Upper lobe of right lung (tissue), 1 donor: Measurements from ENCODE around the gene RNASE13. TPM values are rescaled to one million over a fixed set of nuclear protein-coding genes. Genes with fewer than 3 reads are reported as not detected.
A peak's percentile ranks its signal among the peaks of the same experiment; 100 is the strongest.
"Not testable (repeated sequence)": the region's sequence is repeated elsewhere in the genome, so short reads cannot be mapped to it uniquely, and the experiment has no call there.

ENCODE experiments used
- ATAC-seq: fragments of 200-7000 bp; cut with Tn5 transposase; one replicate; pipeline ENCODE4 v1.9.1; 2020; ENCODE audit warnings: mild to moderate bottlenecking, moderate library complexity
- DNase-seq: peaks from one replicate; pipeline ENCODE4 v3.0.0-alpha.2; 2020
- H3K27ac ChIP-seq: fragments of 200-600 bp; one replicate; pipeline ENCODE4 v1.8.0; 2022
- H3K27me3 ChIP-seq: fragments of 200-600 bp; one replicate; pipeline ENCODE4 v1.8.0; 2022; ENCODE audit warnings: mild to moderate bottlenecking
- H3K36me3 ChIP-seq: fragments of 200-600 bp; one replicate; pipeline ENCODE4 v1.8.0; 2022
- H3K4me1 ChIP-seq: fragments of 200-600 bp; one replicate; pipeline ENCODE4 v1.8.0; 2022
- H3K4me3 ChIP-seq: fragments of 200-600 bp; one replicate; pipeline ENCODE4 v1.8.0; 2022; ENCODE audit warnings: mild to moderate bottlenecking
- H3K9me3 ChIP-seq: fragments of 200-600 bp; one replicate; pipeline ENCODE4 v1.8.0; 2022
- CTCF ChIP-seq: fragments of 200-600 bp; IDR thresholded peaks from one replicate; pipeline ENCODE4 v1.8.0; 2022; ENCODE audit warnings: antibody characterized with exemption
- intact Hi-C: fragments of 100-400 bp; cut with DNase I; formaldehyde crosslinking; loops from one replicate; pipeline ENCODE4 v1.11.0; 2022
- microRNA-seq: library from miRNA; unstranded; fragments of <30 nt; microRNA quantifications from one replicate; pipeline ENCODE4 v1.2.0, GENCODE V29; 2020; ENCODE audit warnings: borderline microRNAs expressed
- total RNA-seq: library from RNA; stranded (reverse); fragmentation: NEBNext Ultra II Directional; extraction: Animal tissue kit (Norgen Biotek cat#: 25700); gene quantifications from one replicate; pipeline ENCODE4 v1.2.1, GENCODE V29; 2021
- donor health status: DM: no; HTN: yes; CAD: no; lungs with severe emphysema.

RNASE13 gene
- total RNA-seq, 1 donor from 2014 or later, result not detected

GRCh38 chr14:20989787-20990600, 44.6 kb downstream of the RNASE13 start, which contains the start of gene METTL17:
Gene METTL17, plus strand, starts transcription at chr14:20989980. Its CDS starts 23 bp downstream, at chr14:20990003.
- H3K27ac ChIP-seq, result peak within 1 kb of the TSS; percentile 84
- TF ChIP-seq CTCF, result peak; percentile 22
- ATAC-seq, result peak; percentile 97

GRCh38 chr14:20989471-20989786, 45.2 kb downstream of the RNASE13 start:
- DNase-seq (no peak), ATAC-seq (no peak)
- H3K36me3 ChIP-seq, result peaks cover 31% of the 10 kb centered on the region
- peaks cover 22% of the 10 kb centered on the region for H3K4me1 ChIP-seq
- H3K9me3 ChIP-seq, result no peaks in the 10 kb centered on the region
- no peaks in the 10 kb centered on the region for H3K27me3 ChIP-seq
- peak overlapping the region; percentile 91 for H3K4me3 ChIP-seq
- intact Hi-C loops, result no loop called here
- TF ChIP-seq CTCF, result no peak
- peak overlapping the region; percentile 84 for H3K27ac ChIP-seq

More at GRCh38 chr14:20989787-20990600, 44.6 kb downstream of the RNASE13 start, which contains the start of gene METTL17:
- Histone ChIP-seq H3K36me3 (peaks cover 37% of the 10 kb centered on the region), H3K9me3 (no peaks in the 10 kb centered on the region), H3K4me3 (peak within 1 kb of the TSS; percentile 91), H3K4me1 (peaks cover 22% of the 10 kb centered on the region), H3K27me3 (no peaks in the 10 kb centered on the region)
- DNase-seq, result peak; percentile 94
- intact Hi-C loops, result no loop called here

GRCh38 chr14:20988717-20989470, 45.7 kb downstream of the RNASE13 start:
- Histone ChIP-seq H3K4me1 (peaks cover 22% of the 10 kb centered on the region), H3K4me3 (peak overlapping the region; percentile 91), H3K27me3 (no peaks in the 10 kb centered on the region), H3K36me3 (peaks cover 26% of the 10 kb centered on the region), H3K9me3 (no peaks in the 10 kb centered on the region), H3K27ac (peak overlapping the region; percentile 84)
- no peak for DNase-seq
- intact Hi-C loops, result no loop called here
- TF ChIP-seq CTCF, result no peak
- no peak for ATAC-seq

- no peak for DNase-seq
- ATAC-seq, result no peak
- Histone ChIP-seq H3K9me3 (no peaks in the 10 kb centered on the region), H3K27ac (no peak overlapping the region), H3K4me3 (no peak overlapping the region), H3K36me3 (peaks cover 5% of the 10 kb centered on the region), H3K27me3 (no peaks in the 10 kb centered on the region), H3K4me1 (peaks cover 21% of the 10 kb centered on the region)
- intact Hi-C loops, result no loop called here
- no peak for TF ChIP-seq CTCF
These were observed 47.8 kb downstream of the RNASE13 start for GRCh38 chr14:20986811-20987210.

- H3K4me1 ChIP-seq, H3K36me3 ChIP-seq, H3K9me3 ChIP-seq, ATAC-seq, DNase-seq, intact Hi-C loops, H3K27me3 ChIP-seq, H3K4me3 ChIP-seq, H3K27ac ChIP-seq: not testable (repeated sequence)
These were observed 49.0 kb downstream of the RNASE13 start for GRCh38 chr14:20985650-20986049.

Small RNA genes lying within 50 kb of the gene (microRNA-seq; reads per million reads assigned to microRNA genes)
- not detected for gene MIR6717

Other genes with a start within 250 kb of the RNASE13 start
- gene RNASE1, start 232.0 kb downstream of the RNASE13 start, total RNA-seq, result 888 TPM
- gene RNASE3, start 143.4 kb downstream of the RNASE13 start, total RNA-seq, result not detected
- gene RNASE2, start 79.3 kb downstream of the RNASE13 start, total RNA-seq, result 4.1 TPM
- gene METTL17, start 44.8 kb downstream of the RNASE13 start, total RNA-seq, result 51.0 TPM
- not detected for gene SLC39A2, start 35.5 kb downstream of the RNASE13 start, total RNA-seq
- gene NDRG2, start 9.7 kb downstream of the RNASE13 start, total RNA-seq, result 127 TPM
- gene TPPP2, start 4.6 kb downstream of the RNASE13 start, total RNA-seq, result not detected
- gene RNASE7, start 7.6 kb upstream of the RNASE13 start, total RNA-seq, result not detected
- not detected for gene RNASE8, start 23.0 kb upstream of the RNASE13 start, total RNA-seq
- gene ARHGEF40, start 35.5 kb upstream of the RNASE13 start, total RNA-seq, result 39.2 TPM
- gene ZNF219, start 63.8 kb upstream of the RNASE13 start, total RNA-seq, result 52.8 TPM
- gene TMEM253, start 66.3 kb upstream of the RNASE13 start, total RNA-seq, result 0.67 TPM
- not detected for gene OR5AU1, start 121.3 kb upstream of the RNASE13 start, total RNA-seq
- 368 TPM for gene HNRNPC, start 234.6 kb upstream of the RNASE13 start, total RNA-seq
- gene RPGRIP1, start 245.3 kb upstream of the RNASE13 start, total RNA-seq, result 1.7 TPM